PC-3 (cell line): Measurements from ENCODE around the gene ROGDI. TPM values are rescaled to one million over a fixed set of nuclear protein-coding genes. Genes with fewer than 3 reads are reported as not detected.

ENCODE experiments used
- ATAC-seq: fragments of 200-7000 bp; cut with Tn5 transposase; 2 replicates; pipeline ENCODE4 v1.9.1; 2020; ENCODE audit warnings: mild to moderate bottlenecking, moderate library complexity
- BruUV-seq: library from RNA; stranded (reverse); fragments of 400-500 nt; replicated peaks from 2 replicates; lab custom pipeline; 2021; lab: Mats Ljungman, UMichigan
- CTCF ChIA-PET: fragments of 300-600 bp; sonication (Branson Sonifier 250); formaldehyde crosslinking; loops from one replicate; lab custom pipeline; 2022; ENCODE audit warnings: antibody characterized with exemption; lab: Charles Lee
- POLR2A ChIA-PET: fragments of 300-600 bp; sonication (Branson Sonifier 250); formaldehyde crosslinking; loops from one replicate; lab custom pipeline; 2022; ENCODE audit warnings: antibody characterized with exemption; ENCODE audit not compliant: unreplicated experiment; lab: Charles Lee
- DNase-seq: peaks from one replicate; pipeline ENCODE4 v3.0.0-alpha.2; 2015
- H2AFZ ChIP-seq: fragments of 300-600 bp; sonication (generic); 2 replicates; pipeline ENCODE4 v1.6.0; 2016; ENCODE audit warnings: antibody characterized with exemption, low read length
- H3F3A ChIP-seq: fragments of 300-600 bp; sonication (generic); one replicate; pipeline ENCODE4 v1.6.0; 2017; ENCODE audit warnings: antibody characterized with exemption, low read length, control low read depth, mild to moderate bottlenecking; ENCODE audit not compliant: unreplicated experiment
- H3K27ac ChIP-seq: fragments of 300-600 bp; sonication (generic); 2 replicates; pipeline ENCODE4 v1.5.1; 2016; ENCODE audit warnings: mild to moderate bottlenecking, low read length
- H3K27me3 ChIP-seq: fragments of 300-600 bp; sonication (generic); 2 replicates; pipeline ENCODE4 v1.6.1; 2016; ENCODE audit warnings: low read length, mixed read lengths
- H3K36me3 ChIP-seq: fragments of 300-600 bp; sonication (generic); 2 replicates; pipeline ENCODE4 v1.6.1; 2016; ENCODE audit warnings: low read depth, mixed run types, low read length, mixed read lengths
- H3K4me1 ChIP-seq: fragments of 300-600 bp; sonication (generic); 2 replicates; pipeline ENCODE4 v1.5.1; 2016; ENCODE audit warnings: low read length; ENCODE audit not compliant: insufficient read depth
- H3K4me2 ChIP-seq: fragments of 300-600 bp; sonication (generic); 2 replicates; pipeline ENCODE4 v1.6.0; 2016; ENCODE audit warnings: low read length
- H3K4me3 ChIP-seq: fragments of 300-600 bp; sonication (generic); 2 replicates; pipeline ENCODE4 v1.5.1; 2016; ENCODE audit warnings: mild to moderate bottlenecking, low read length, mixed read lengths
- H3K79me2 ChIP-seq: fragments of 300-600 bp; sonication (generic); 2 replicates; pipeline ENCODE4 v1.6.1; 2017; ENCODE audit warnings: low read length, mixed read lengths
- H3K9ac ChIP-seq: fragments of 300-600 bp; sonication (generic); 2 replicates; pipeline ENCODE4 v1.6.0; 2016; ENCODE audit warnings: mild to moderate bottlenecking, low read length
- H3K9me2 ChIP-seq: fragments of 300-600 bp; sonication (generic); replicated peaks from 2 replicates; pipeline ENCODE4 v1.6.1; 2016; ENCODE audit warnings: mixed run types, low read length, mixed read lengths
- H3K9me3 ChIP-seq: fragments of 300-600 bp; sonication (generic); 2 replicates; pipeline ENCODE4 v1.6.1; 2016; ENCODE audit warnings: low read length, mixed read lengths
- H4K20me1 ChIP-seq: fragments of 300-600 bp; sonication (generic); 2 replicates; pipeline ENCODE4 v1.6.1; 2016; ENCODE audit warnings: low read length, mixed read lengths
- EZH2 ChIP-seq: fragments of 300-600 bp; sonication (generic); IDR thresholded peaks from one replicate; pipeline ENCODE4 v1.6.1; 2017; ENCODE audit warnings: antibody characterized with exemption, mild to moderate bottlenecking, low read length; ENCODE audit not compliant: unreplicated experiment
- EZH2phosphoT487 ChIP-seq: fragments of 300-600 bp; sonication (generic); IDR thresholded peaks from 2 replicates; pipeline ENCODE4 v1.6.1; 2018; ENCODE audit warnings: mild to moderate bottlenecking, antibody characterized with exemption, low read length, borderline replicate concordance
- intact Hi-C: fragments of 100-400 bp; cut with micrococcal nuclease; formaldehyde crosslinking; loops from 2 replicates; pipeline ENCODE4 v1.9.0; 2023
- total RNA-seq: library from RNA; depleted of rRNA; stranded (reverse); fragments of >200 nt; gene quantifications from 2 replicates; pipeline ENCODE4 v1.2.3, GENCODE V29; 2014
- TF ChIP-seq, protein P1 (sequence below): fragments of 300-600 bp; sonication (generic); conservative IDR thresholded peaks from 2 replicates; pipeline ENCODE4 v1.5.1; 2017; ENCODE audit warnings: antibody characterized with exemption, low read depth, mild to moderate bottlenecking, low read length

ROGDI gene
- total RNA-seq, 1 experiment from 2014 or later = 23.3 TPM

GRCh38 chr16:4828567-4829321, 26.3 kb upstream of the ROGDI start:
- H3K9me3 ChIP-seq = no peaks in the 10 kb centered on the region
- H3K79me2 ChIP-seq = no peaks in the 10 kb centered on the region
- intact Hi-C loops = no loop called here
- POLR2A ChIA-PET = no interaction called here
- H3K27ac ChIP-seq = no peak overlapping the region
- no peaks in the 10 kb centered on the region for H4K20me1 ChIP-seq
- H3K9me2 ChIP-seq = no peaks in the 10 kb centered on the region
- H3K9ac ChIP-seq = no peak overlapping the region
- H3K4me2 ChIP-seq = no peak overlapping the region
- no peaks in the 10 kb centered on the region for H3F3A ChIP-seq
- TF ChIP-seq, protein P1, sequence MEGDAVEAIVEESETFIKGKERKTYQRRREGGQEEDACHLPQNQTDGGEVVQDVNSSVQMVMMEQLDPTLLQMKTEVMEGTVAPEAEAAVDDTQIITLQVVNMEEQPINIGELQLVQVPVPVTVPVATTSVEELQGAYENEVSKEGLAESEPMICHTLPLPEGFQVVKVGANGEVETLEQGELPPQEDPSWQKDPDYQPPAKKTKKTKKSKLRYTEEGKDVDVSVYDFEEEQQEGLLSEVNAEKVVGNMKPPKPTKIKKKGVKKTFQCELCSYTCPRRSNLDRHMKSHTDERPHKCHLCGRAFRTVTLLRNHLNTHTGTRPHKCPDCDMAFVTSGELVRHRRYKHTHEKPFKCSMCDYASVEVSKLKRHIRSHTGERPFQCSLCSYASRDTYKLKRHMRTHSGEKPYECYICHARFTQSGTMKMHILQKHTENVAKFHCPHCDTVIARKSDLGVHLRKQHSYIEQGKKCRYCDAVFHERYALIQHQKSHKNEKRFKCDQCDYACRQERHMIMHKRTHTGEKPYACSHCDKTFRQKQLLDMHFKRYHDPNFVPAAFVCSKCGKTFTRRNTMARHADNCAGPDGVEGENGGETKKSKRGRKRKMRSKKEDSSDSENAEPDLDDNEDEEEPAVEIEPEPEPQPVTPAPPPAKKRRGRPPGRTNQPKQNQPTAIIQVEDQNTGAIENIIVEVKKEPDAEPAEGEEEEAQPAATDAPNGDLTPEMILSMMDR = no peak
- TF ChIP-seq EZH2 (no peak), EZH2phosphoT487 (no peak)
- no peaks in the 10 kb centered on the region for H3K27me3 ChIP-seq
- peaks cover 23% of the 10 kb centered on the region; the same call in 1 of the 2 replicates for H3K36me3 ChIP-seq
- no peak overlapping the region for H2AFZ ChIP-seq
- no peaks in the 10 kb centered on the region for H3K4me1 ChIP-seq
- no peak overlapping the region for H3K4me3 ChIP-seq
- CTCF ChIA-PET = no interaction called here
- DNase-seq = no peak
- no peak for ATAC-seq
- no TSS peak for BruUV-seq

GRCh38 chr16:4826980-4827379, 24.5 kb upstream of the ROGDI start:
- Histone ChIP-seq H3F3A (no peaks in the 10 kb centered on the region), H3K36me3 (peaks cover 26% of the 10 kb centered on the region; the same call in 1 of the 2 replicates), H3K9ac (no peak overlapping the region), H3K9me3 (no peaks in the 10 kb centered on the region), H3K27me3 (no peaks in the 10 kb centered on the region), H4K20me1 (no peaks in the 10 kb centered on the region), H3K79me2 (no peaks in the 10 kb centered on the region), H3K27ac (no peak overlapping the region), H3K9me2 (no peaks in the 10 kb centered on the region), H3K4me3 (no peak overlapping the region), H3K4me2 (no peak overlapping the region), H3K4me1 (no peaks in the 10 kb centered on the region), H2AFZ (no peak overlapping the region)
- no peak for ATAC-seq
- intact Hi-C loops = no loop called here
- TF ChIP-seq EZH2phosphoT487 (no peak), EZH2 (no peak)
- DNase-seq = no peak
- POLR2A ChIA-PET = no interaction called here
- BruUV-seq = no TSS peak
- CTCF ChIA-PET = no interaction called here

DNA sequence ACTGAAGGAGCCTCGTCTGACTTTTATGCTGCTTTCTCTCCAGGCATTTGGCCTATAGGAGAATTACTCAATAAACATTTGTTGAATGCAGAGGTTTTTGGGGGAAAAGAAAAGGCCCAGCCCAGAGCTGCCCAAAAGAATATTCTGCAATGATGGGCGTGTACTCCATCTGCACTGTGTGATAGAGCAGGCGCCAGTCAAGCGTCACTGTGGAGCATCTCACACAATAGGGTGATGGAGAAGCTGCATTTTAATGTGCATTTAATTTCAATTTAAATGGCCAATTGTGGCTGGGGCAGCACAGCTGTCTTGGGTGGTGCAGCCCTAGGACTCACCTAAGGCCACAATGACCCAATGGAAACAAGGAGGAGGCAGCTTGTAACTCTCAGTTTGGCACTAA, 24.1 kb upstream of the ROGDI start:
- Histone ChIP-seq H3K9me3 (no peaks in the 10 kb centered on the region), H3K9ac (no peak overlapping the region), H3K4me3 (no peak overlapping the region), H3K27me3 (no peaks in the 10 kb centered on the region), H3K9me2 (no peaks in the 10 kb centered on the region), H3K79me2 (no peaks in the 10 kb centered on the region), H3K36me3 (peaks cover 30% of the 10 kb centered on the region; the same call in 1 of the 2 replicates), H4K20me1 (no peaks in the 10 kb centered on the region), H3K4me1 (no peaks in the 10 kb centered on the region), H3K4me2 (no peak overlapping the region), H3F3A (no peaks in the 10 kb centered on the region), H3K27ac (no peak overlapping the region), H2AFZ (no peak overlapping the region)
- POLR2A ChIA-PET = no interaction called here
- no peak for DNase-seq
- CTCF ChIA-PET = no interaction called here
- no peak for ATAC-seq
- no TSS peak for BruUV-seq
- intact Hi-C loops = no loop called here
- TF ChIP-seq, protein P1 = no peak
- no peak for TF ChIP-seq EZH2
- TF ChIP-seq EZH2phosphoT487 = no peak
